ENCODE results near the gene TMEM81.

DNA sequence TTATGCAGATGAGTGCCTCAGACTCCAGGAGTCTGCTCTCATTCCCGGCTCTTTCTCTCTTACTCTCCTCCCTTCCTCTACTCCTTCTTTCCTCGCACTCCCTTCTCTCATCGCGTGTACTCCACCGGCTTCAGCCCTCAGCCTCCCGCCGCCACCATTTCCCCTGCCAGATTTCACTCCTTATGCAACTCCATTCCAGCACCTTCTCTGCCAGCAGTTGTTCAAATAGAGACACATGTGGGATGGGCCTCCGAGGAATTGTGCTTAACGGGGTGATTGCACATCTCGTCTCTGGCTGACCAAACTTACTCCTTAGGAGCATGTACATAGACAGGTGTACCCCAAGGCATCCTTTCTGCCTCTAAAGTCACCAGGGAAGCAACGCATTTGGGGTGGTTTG, 39.1 kb downstream of the TMEM81 start:
- TF ChIP-seq CTCF (IDR thresholded peaks at IDR 0.05), result no peak
- TF ChIP-seq POLR2A (IDR thresholded peaks at IDR 0.05), result no peak
